ENCODE measurements around the gene IL4I1.

Gene IL4I1

GRCh38 chr19:49894879-49895565 lies 1.7 kb downstream of the IL4I1 start:
- no peaks in the 10 kb centered on the region for H3K9me3 ChIP-seq (ENCODE audit: control insufficient read depth, low read length)
- no peak overlapping the region for H3K27ac ChIP-seq (ENCODE audit: insufficient read depth, low read depth, low read length, poor library complexity, severe bottlenecking)
- H3K4me1 ChIP-seq (ENCODE audit: control insufficient read depth, insufficient read depth, low read length), result peaks cover 8% of the 10 kb centered on the region
- no peak overlapping the region for H3K4me3 ChIP-seq (ENCODE audit: insufficient read depth, low read depth, low read length)
- 92 to 93% methylated on average over 16 to 17 of the region's 17 CpGs for WGBS, 2 experiments
- no peaks in the 10 kb centered on the region for H3K36me3 ChIP-seq (ENCODE audit: control insufficient read depth, insufficient read depth, low read length)
- H3K27me3 ChIP-seq (ENCODE audit: control insufficient read depth, insufficient read depth, low read length, poor library complexity, severe bottlenecking), result peaks cover 7% of the 10 kb centered on the region

GRCh38 chr19:49894011-49894664 lies 2.5 kb downstream of the IL4I1 start:
- Histone ChIP-seq H3K27me3 (ENCODE audit: control insufficient read depth, insufficient read depth, low read length, poor library complexity, severe bottlenecking) (peaks cover 16% of the 10 kb centered on the region), H3K27ac (ENCODE audit: insufficient read depth, low read depth, low read length, poor library complexity, severe bottlenecking) (no peak overlapping the region), H3K36me3 (ENCODE audit: control insufficient read depth, insufficient read depth, low read length) (no peaks in the 10 kb centered on the region), H3K4me3 (ENCODE audit: insufficient read depth, low read depth, low read length) (no peak overlapping the region), H3K9me3 (ENCODE audit: control insufficient read depth, low read length) (no peaks in the 10 kb centered on the region), H3K4me1 (ENCODE audit: control insufficient read depth, insufficient read depth, low read length) (peaks cover 8% of the 10 kb centered on the region)
- WGBS, 2 experiments, result 93% methylated on average over 18 of the region's 18 CpGs

- H3K27ac ChIP-seq (ENCODE audit: insufficient read depth, low read depth, low read length, poor library complexity, severe bottlenecking), result no peak overlapping the region
- H3K4me1 ChIP-seq (ENCODE audit: control insufficient read depth, insufficient read depth, low read length), result peaks cover 7% of the 10 kb centered on the region
- H3K36me3 ChIP-seq (ENCODE audit: control insufficient read depth, insufficient read depth, low read length), result no peaks in the 10 kb centered on the region
- H3K27me3 ChIP-seq (ENCODE audit: control insufficient read depth, insufficient read depth, low read length, poor library complexity, severe bottlenecking), result peaks cover 16% of the 10 kb centered on the region
- no peaks in the 10 kb centered on the region for H3K9me3 ChIP-seq (ENCODE audit: control insufficient read depth, low read length)
- H3K4me3 ChIP-seq (ENCODE audit: insufficient read depth, low read depth, low read length), result no peak overlapping the region
- WGBS, 2 experiments, result 93 to 95% methylated on average over 1 of the region's 1 CpG
Observed at GRCh38 chr19:49892716-49893115, 4.0 kb downstream of the IL4I1 start.

GRCh38 chr19:49891393-49891792 lies 5.3 kb downstream of the IL4I1 start:
- 91% methylated on average over 17 of the region's 17 CpGs for WGBS, 2 experiments
- Histone ChIP-seq H3K9me3 (ENCODE audit: control insufficient read depth, low read length) (no peaks in the 10 kb centered on the region), H3K27ac (ENCODE audit: insufficient read depth, low read depth, low read length, poor library complexity, severe bottlenecking) (no peak overlapping the region), H3K4me1 (ENCODE audit: control insufficient read depth, insufficient read depth, low read length) (no peaks in the 10 kb centered on the region), H3K27me3 (ENCODE audit: control insufficient read depth, insufficient read depth, low read length, poor library complexity, severe bottlenecking) (peaks cover 16% of the 10 kb centered on the region), H3K36me3 (ENCODE audit: control insufficient read depth, insufficient read depth, low read length) (no peaks in the 10 kb centered on the region), H3K4me3 (ENCODE audit: insufficient read depth, low read depth, low read length) (no peak overlapping the region)

- Histone ChIP-seq H3K4me3 (ENCODE audit: insufficient read depth, low read depth, low read length) (peak overlapping the region; percentile 23), H3K27me3 (ENCODE audit: control insufficient read depth, insufficient read depth, low read length, poor library complexity, severe bottlenecking) (peaks cover 16% of the 10 kb centered on the region), H3K9me3 (ENCODE audit: control insufficient read depth, low read length) (no peaks in the 10 kb centered on the region), H3K4me1 (ENCODE audit: control insufficient read depth, insufficient read depth, low read length) (no peaks in the 10 kb centered on the region), H3K36me3 (ENCODE audit: control insufficient read depth, insufficient read depth, low read length) (no peaks in the 10 kb centered on the region), H3K27ac (ENCODE audit: insufficient read depth, low read depth, low read length, poor library complexity, severe bottlenecking) (no peak overlapping the region)
- 21 to 22% methylated on average over 67 to 69 of the region's 69 CpGs for WGBS, 2 experiments
Observed at GRCh38 chr19:49890349-49891311, 6.1 kb downstream of the IL4I1 start.

- Histone ChIP-seq H3K36me3 (ENCODE audit: control insufficient read depth, insufficient read depth, low read length) (peaks cover 3% of the 10 kb centered on the region), H3K4me3 (ENCODE audit: insufficient read depth, low read depth, low read length) (peak overlapping the region; percentile 23), H3K4me1 (ENCODE audit: control insufficient read depth, insufficient read depth, low read length) (no peaks in the 10 kb centered on the region), H3K9me3 (ENCODE audit: control insufficient read depth, low read length) (no peaks in the 10 kb centered on the region), H3K27me3 (ENCODE audit: control insufficient read depth, insufficient read depth, low read length, poor library complexity, severe bottlenecking) (peaks cover 16% of the 10 kb centered on the region), H3K27ac (ENCODE audit: insufficient read depth, low read depth, low read length, poor library complexity, severe bottlenecking) (no peak overlapping the region)
- 47 to 49% methylated on average over 71 of the region's 71 CpGs for WGBS, 2 experiments
Observed at GRCh38 chr19:49889687-49890348, 6.9 kb downstream of the IL4I1 start.

- H3K27me3 ChIP-seq (ENCODE audit: control insufficient read depth, insufficient read depth, low read length, poor library complexity, severe bottlenecking), result peaks cover 16% of the 10 kb centered on the region
- H3K36me3 ChIP-seq (ENCODE audit: control insufficient read depth, insufficient read depth, low read length), result peaks cover 9% of the 10 kb centered on the region
- 95% methylated on average over 23 of the region's 23 CpGs for WGBS, 2 experiments
- no peak overlapping the region for H3K4me3 ChIP-seq (ENCODE audit: insufficient read depth, low read depth, low read length)
- H3K9me3 ChIP-seq (ENCODE audit: control insufficient read depth, low read length), result no peaks in the 10 kb centered on the region
- H3K27ac ChIP-seq (ENCODE audit: insufficient read depth, low read depth, low read length, poor library complexity, severe bottlenecking), result no peak overlapping the region
- no peaks in the 10 kb centered on the region for H3K4me1 ChIP-seq (ENCODE audit: control insufficient read depth, insufficient read depth, low read length)
Observed at GRCh38 chr19:49889038-49889686, 7.5 kb downstream of the IL4I1 start.

- H3K27me3 ChIP-seq (ENCODE audit: control insufficient read depth, insufficient read depth, low read length, poor library complexity, severe bottlenecking), result peaks cover 16% of the 10 kb centered on the region
- H3K9me3 ChIP-seq (ENCODE audit: control insufficient read depth, low read length), result no peaks in the 10 kb centered on the region
- 93 to 96% methylated on average over 18 of the region's 18 CpGs for WGBS, 2 experiments
- peaks cover 16% of the 10 kb centered on the region for H3K36me3 ChIP-seq (ENCODE audit: control insufficient read depth, insufficient read depth, low read length)
- no peaks in the 10 kb centered on the region for H3K4me1 ChIP-seq (ENCODE audit: control insufficient read depth, insufficient read depth, low read length)
- no peak overlapping the region for H3K27ac ChIP-seq (ENCODE audit: insufficient read depth, low read depth, low read length, poor library complexity, severe bottlenecking)
- no peak overlapping the region for H3K4me3 ChIP-seq (ENCODE audit: insufficient read depth, low read depth, low read length)
Observed at GRCh38 chr19:49888510-49888824, 8.2 kb downstream of the IL4I1 start.

GRCh38 chr19:49887665-49888509 lies 8.8 kb downstream of the IL4I1 start:
- no peak overlapping the region for H3K4me3 ChIP-seq (ENCODE audit: insufficient read depth, low read depth, low read length)
- 94 to 96% methylated on average over 54 of the region's 54 CpGs for WGBS, 2 experiments
- H3K9me3 ChIP-seq (ENCODE audit: control insufficient read depth, low read length), result no peaks in the 10 kb centered on the region
- H3K4me1 ChIP-seq (ENCODE audit: control insufficient read depth, insufficient read depth, low read length), result no peaks in the 10 kb centered on the region
- H3K27ac ChIP-seq (ENCODE audit: insufficient read depth, low read depth, low read length, poor library complexity, severe bottlenecking), result no peak overlapping the region
- H3K36me3 ChIP-seq (ENCODE audit: control insufficient read depth, insufficient read depth, low read length), result peaks cover 20% of the 10 kb centered on the region
- H3K27me3 ChIP-seq (ENCODE audit: control insufficient read depth, insufficient read depth, low read length, poor library complexity, severe bottlenecking), result peaks cover 16% of the 10 kb centered on the region
